GM12878 (cell line): ENCODE data around the gene UIMC1. TPM values are rescaled to one million over a fixed set of nuclear protein-coding genes. Genes with fewer than 3 reads are reported as not detected.

Source experiments
- GABPA ChIP-seq: IDR thresholded peaks from 2 replicates; pipeline ENCODE4 v1.6.1; 2014; ENCODE audit warnings: antibody characterized with exemption, low read depth, mild to moderate bottlenecking, inconsistent platforms
- MXI1 ChIP-seq: fragments of 150-350 bp; IDR thresholded peaks from 2 replicates; pipeline ENCODE4 v1.6.1; 2011; ENCODE audit warnings: low read depth, mild to moderate bottlenecking, inconsistent platforms, low read length, improper control_type of control experiment
- NFYB ChIP-seq: IDR thresholded peaks from 2 replicates; pipeline ENCODE4 v1.6.1; 2011; ENCODE audit warnings: low read depth, mild to moderate bottlenecking, low read length, improper control_type of control experiment, moderate library complexity; ENCODE audit not compliant: insufficient read depth
- RBBP5 ChIP-seq: fragments of 200-600 bp; sonication (generic); conservative IDR thresholded peaks from 2 replicates; pipeline ENCODE4 v1.6.1; 2016
- ZNF24 ChIP-seq: fragments of 450-650 bp; IDR thresholded peaks from 2 replicates; pipeline ENCODE4 v1.6.1; 2017; ENCODE audit warnings: antibody characterized with exemption, mild to moderate bottlenecking
- ZZZ3 ChIP-seq: IDR thresholded peaks from 2 replicates; pipeline ENCODE4 v1.6.1; 2011; ENCODE audit warnings: low read depth; ENCODE audit not compliant: control insufficient read depth, insufficient read length
- polyA plus RNA-seq, 11 experiments: library from polyadenylated mRNA; depleted of rRNA in 4 of 11; unstranded in 6 of 11; stranded (reverse) in 5 of 11; fragments of >200 nt; fragmentation: Nextera tagmentation in 4 of 11; fragmentation: Illumina TruSeq in 1 of 11; extraction: Ambion mirVana in 4 of 11; extraction: Trizol in 1 of 11; gene quantifications; 1 replicate in 1 of 11; 2 replicates in 10 of 11; pipeline versions ENCODE4 v1.2.1 to v1.2.3, GENCODE V29; 2011 to 2016; ENCODE audit warnings: inconsistent platforms in 2 of 11, missing spikeins in 2 of 11, low read depth in 1 of 11
- total RNA-seq, 4 experiments: library from RNA; depleted of rRNA in 3 of 4; stranded (reverse); fragments of >200 nt in 3 of 4; fragmentation: Illumina TruSeq in 1 of 4; extraction: Trizol in 1 of 4; gene quantifications; 2 replicates each; pipeline versions ENCODE4 v1.2.1 to v1.2.3, GENCODE V29; 2013 to 2021
- TF ChIP-seq, protein P1 (sequence below): IDR thresholded peaks from 2 replicates; pipeline ENCODE4 v1.6.1; 2012; ENCODE audit warnings: improper control_type of control experiment, low read depth, low read length; ENCODE audit not compliant: insufficient replicate concordance
- TF ChIP-seq, protein P2 (sequence below): fragments of 450-650 bp; IDR thresholded peaks from 2 replicates; pipeline ENCODE4 v1.6.1; 2017; ENCODE audit warnings: mild to moderate bottlenecking

Gene UIMC1
- total and polyA plus RNA-seq, 10 of the 15 experiments (the other 5 are each of a cell fraction or from before 2014, with no cell fraction given), result 16.2 to 51.4 (median 32.7) TPM

DNA sequence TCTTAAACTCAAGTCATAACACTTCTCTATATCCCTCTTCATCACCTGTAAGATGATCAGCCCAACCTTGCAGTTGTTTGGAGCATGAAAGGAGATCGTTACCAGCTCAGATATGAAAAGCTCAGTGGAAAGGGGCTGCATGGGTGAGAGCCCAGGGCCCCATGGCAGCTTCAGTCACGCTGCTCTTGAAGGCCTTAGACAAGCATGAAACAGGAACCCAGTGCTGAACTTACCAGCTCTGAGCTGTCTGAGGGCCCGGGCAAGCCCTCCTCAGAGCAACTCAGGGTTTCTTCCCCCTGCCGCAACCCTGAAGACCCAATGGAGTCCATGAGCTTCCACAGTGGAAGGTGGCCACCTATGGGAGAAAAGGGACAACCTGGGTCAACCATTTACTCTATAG lies 110.7 kb downstream of the UIMC1 start (continued):
- TF ChIP-seq, protein P1, sequence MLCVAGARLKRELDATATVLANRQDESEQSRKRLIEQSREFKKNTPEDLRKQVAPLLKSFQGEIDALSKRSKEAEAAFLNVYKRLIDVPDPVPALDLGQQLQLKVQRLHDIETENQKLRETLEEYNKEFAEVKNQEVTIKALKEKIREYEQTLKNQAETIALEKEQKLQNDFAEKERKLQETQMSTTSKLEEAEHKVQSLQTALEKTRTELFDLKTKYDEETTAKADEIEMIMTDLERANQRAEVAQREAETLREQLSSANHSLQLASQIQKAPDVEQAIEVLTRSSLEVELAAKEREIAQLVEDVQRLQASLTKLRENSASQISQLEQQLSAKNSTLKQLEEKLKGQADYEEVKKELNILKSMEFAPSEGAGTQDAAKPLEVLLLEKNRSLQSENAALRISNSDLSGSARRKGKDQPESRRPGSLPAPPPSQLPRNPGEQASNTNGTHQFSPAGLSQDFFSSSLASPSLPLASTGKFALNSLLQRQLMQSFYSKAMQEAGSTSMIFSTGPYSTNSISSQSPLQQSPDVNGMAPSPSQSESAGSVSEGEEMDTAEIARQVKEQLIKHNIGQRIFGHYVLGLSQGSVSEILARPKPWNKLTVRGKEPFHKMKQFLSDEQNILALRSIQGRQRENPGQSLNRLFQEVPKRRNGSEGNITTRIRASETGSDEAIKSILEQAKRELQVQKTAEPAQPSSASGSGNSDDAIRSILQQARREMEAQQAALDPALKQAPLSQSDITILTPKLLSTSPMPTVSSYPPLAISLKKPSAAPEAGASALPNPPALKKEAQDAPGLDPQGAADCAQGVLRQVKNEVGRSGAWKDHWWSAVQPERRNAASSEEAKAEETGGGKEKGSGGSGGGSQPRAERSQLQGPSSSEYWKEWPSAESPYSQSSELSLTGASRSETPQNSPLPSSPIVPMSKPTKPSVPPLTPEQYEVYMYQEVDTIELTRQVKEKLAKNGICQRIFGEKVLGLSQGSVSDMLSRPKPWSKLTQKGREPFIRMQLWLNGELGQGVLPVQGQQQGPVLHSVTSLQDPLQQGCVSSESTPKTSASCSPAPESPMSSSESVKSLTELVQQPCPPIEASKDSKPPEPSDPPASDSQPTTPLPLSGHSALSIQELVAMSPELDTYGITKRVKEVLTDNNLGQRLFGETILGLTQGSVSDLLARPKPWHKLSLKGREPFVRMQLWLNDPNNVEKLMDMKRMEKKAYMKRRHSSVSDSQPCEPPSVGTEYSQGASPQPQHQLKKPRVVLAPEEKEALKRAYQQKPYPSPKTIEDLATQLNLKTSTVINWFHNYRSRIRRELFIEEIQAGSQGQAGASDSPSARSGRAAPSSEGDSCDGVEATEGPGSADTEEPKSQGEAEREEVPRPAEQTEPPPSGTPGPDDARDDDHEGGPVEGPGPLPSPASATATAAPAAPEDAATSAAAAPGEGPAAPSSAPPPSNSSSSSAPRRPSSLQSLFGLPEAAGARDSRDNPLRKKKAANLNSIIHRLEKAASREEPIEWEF, result no peak
- TF ChIP-seq ZZZ3 (no peak), MXI1 (no peak), ZNF24 (no peak), GABPA (no peak), NFYB (no peak), RBBP5 (no peak)
- TF ChIP-seq, protein P2, sequence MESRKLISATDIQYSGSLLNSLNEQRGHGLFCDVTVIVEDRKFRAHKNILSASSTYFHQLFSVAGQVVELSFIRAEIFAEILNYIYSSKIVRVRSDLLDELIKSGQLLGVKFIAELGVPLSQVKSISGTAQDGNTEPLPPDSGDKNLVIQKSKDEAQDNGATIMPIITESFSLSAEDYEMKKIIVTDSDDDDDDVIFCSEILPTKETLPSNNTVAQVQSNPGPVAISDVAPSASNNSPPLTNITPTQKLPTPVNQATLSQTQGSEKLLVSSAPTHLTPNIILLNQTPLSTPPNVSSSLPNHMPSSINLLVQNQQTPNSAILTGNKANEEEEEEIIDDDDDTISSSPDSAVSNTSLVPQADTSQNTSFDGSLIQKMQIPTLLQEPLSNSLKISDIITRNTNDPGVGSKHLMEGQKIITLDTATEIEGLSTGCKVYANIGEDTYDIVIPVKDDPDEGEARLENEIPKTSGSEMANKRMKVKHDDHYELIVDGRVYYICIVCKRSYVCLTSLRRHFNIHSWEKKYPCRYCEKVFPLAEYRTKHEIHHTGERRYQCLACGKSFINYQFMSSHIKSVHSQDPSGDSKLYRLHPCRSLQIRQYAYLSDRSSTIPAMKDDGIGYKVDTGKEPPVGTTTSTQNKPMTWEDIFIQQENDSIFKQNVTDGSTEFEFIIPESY, result no peak
